Liver (tissue), 9 donors: ENCODE data around the gene CAMK2B. TPM values are rescaled to one million over a fixed set of nuclear protein-coding genes. Genes with fewer than 3 reads are reported as not detected.

Source experiments
- DNase-seq: peaks from one replicate; pipeline ENCODE4 v3.0.0-alpha.2; 2017; ENCODE audit warnings: low spot score
- H3K27ac ChIP-seq, 2 donors: one replicate each; pipeline ENCODE4 v1.7.0; 2013; ENCODE audit warnings: inconsistent platforms in 2 of 2, low read length in 2 of 2, control low read depth in 1 of 2, low read depth in 1 of 2, mild to moderate bottlenecking in 1 of 2
- H3K27me3 ChIP-seq, 4 donors: one replicate each; pipeline versions ENCODE4 v1.6.1 to v1.7.0; 2013; ENCODE audit warnings: low read length in 3 of 4, inconsistent platforms in 1 of 4, mild to moderate bottlenecking in 1 of 4, moderate library complexity in 1 of 4; ENCODE audit not compliant: control insufficient read depth in 4 of 4, insufficient read depth in 4 of 4
- H3K36me3 ChIP-seq, 4 donors: one replicate each; pipeline versions ENCODE4 v1.6.1 to v1.7.0; 2013; ENCODE audit warnings: low read length in 3 of 4, mild to moderate bottlenecking in 3 of 4, low read depth in 1 of 4, moderate library complexity in 1 of 4; ENCODE audit not compliant: control insufficient read depth in 4 of 4, insufficient read depth in 3 of 4
- H3K4me1 ChIP-seq, 4 donors: one replicate each; pipeline versions ENCODE4 v1.6.1 to v1.7.0; 2013; ENCODE audit warnings: low read length in 3 of 4, mild to moderate bottlenecking in 3 of 4, moderate library complexity in 1 of 4; ENCODE audit not compliant: control insufficient read depth in 4 of 4, insufficient read depth in 4 of 4
- H3K4me3 ChIP-seq, 3 donors: one replicate each; pipeline versions ENCODE4 v1.6.1 to v1.7.0; 2013; ENCODE audit warnings: low read length in 3 of 3, control low read depth in 1 of 3, low read depth in 1 of 3, mild to moderate bottlenecking in 1 of 3
- H3K9ac ChIP-seq, 2 donors: one replicate each; pipeline ENCODE4 v1.7.0; 2013; ENCODE audit warnings: low read length in 2 of 2, mild to moderate bottlenecking in 2 of 2, moderate library complexity in 2 of 2, control low read depth in 1 of 2, low read depth in 1 of 2
- H3K9me3 ChIP-seq, 4 donors: one replicate each; pipeline versions ENCODE4 v1.6.1 to v1.7.0; 2013; ENCODE audit warnings: low read length in 3 of 4; ENCODE audit not compliant: control insufficient read depth in 4 of 4
- FOXA2 ChIP-seq: IDR thresholded peaks from 2 replicates; pipeline ENCODE4 v1.6.1; 2016; ENCODE audit warnings: antibody characterized with exemption
- GABPA ChIP-seq, 2 donors: IDR thresholded peaks in 1 of 2; conservative IDR thresholded peaks in 1 of 2; 2 replicates each; pipeline ENCODE4 v1.6.1; 2016; ENCODE audit warnings: antibody characterized with exemption in 2 of 2, mild to moderate bottlenecking in 1 of 2, moderate library complexity in 1 of 2
- HNF4G ChIP-seq: IDR thresholded peaks from 2 replicates; pipeline ENCODE4 v1.6.1; 2016; ENCODE audit warnings: antibody characterized with exemption
- JUND ChIP-seq, 2 donors: IDR thresholded peaks; 2 replicates each; pipeline ENCODE4 v1.6.1; 2016; ENCODE audit warnings: antibody characterized with exemption in 2 of 2
- RAD21 ChIP-seq, 2 donors: IDR thresholded peaks; 2 replicates each; pipeline ENCODE4 v1.6.1; 2016; ENCODE audit warnings: antibody characterized with exemption in 2 of 2, mild to moderate bottlenecking in 2 of 2
- TAF1 ChIP-seq: conservative IDR thresholded peaks from 2 replicates; pipeline ENCODE4 v1.6.1; 2016; ENCODE audit warnings: antibody characterized with exemption, mild to moderate bottlenecking
- YY1 ChIP-seq: IDR thresholded peaks from 2 replicates; pipeline ENCODE4 v1.6.1; 2016; ENCODE audit warnings: antibody characterized with exemption, mild to moderate bottlenecking
- WGBS: extraction: QIAGEN DNeasy Blood & Tissue Kit; methylation state at CpG from one replicate; pipeline ENCODE4 v1.1.7; 2013; 5-methylcytosine and 5-hydroxymethylcytosine counted together
- polyA plus RNA-seq, 2 donors: library from polyadenylated mRNA; stranded (reverse) in 1 of 2; unstranded in 1 of 2; fragments of 200-250 nt in 1 of 2; fragments of >200 nt in 1 of 2; fragmentation: Nextera tagmentation in 1 of 2; extraction: Ambion mirVana in 1 of 2; gene quantifications; one replicate each; pipeline versions ENCODE4 v1.2.1 to v1.2.3, GENCODE V29; 2013 to 2015
- total RNA-seq, 2 donors: library from RNA; depleted of rRNA; stranded (reverse); fragments of >200 nt; gene quantifications; one replicate each; pipeline ENCODE4 v1.2.3, GENCODE V29; 2014
- TF ChIP-seq, protein P1 (sequence below): fragments of 150-350 bp; IDR thresholded peaks from 2 replicates; pipeline ENCODE4 v1.5.1; 2017; ENCODE audit warnings: improper control_type of control experiment, low read depth, low read length; ENCODE audit not compliant: missing input control
- TF ChIP-seq, protein P2 (sequence below): IDR thresholded peaks from 2 replicates; pipeline ENCODE4 v1.6.1; 2016; ENCODE audit warnings: antibody characterized with exemption
- TF ChIP-seq, protein P3 (sequence below): IDR thresholded peaks from 2 replicates; pipeline ENCODE4 v1.6.1; 2016; ENCODE audit warnings: antibody characterized with exemption, mild to moderate bottlenecking
- TF ChIP-seq, protein P4 (sequence below): IDR thresholded peaks from 2 replicates; pipeline ENCODE4 v1.6.1; 2016; ENCODE audit warnings: antibody characterized with exemption
- TF ChIP-seq, protein P5 (sequence below): IDR thresholded peaks from 2 replicates; pipeline ENCODE4 v1.6.1; 2016; ENCODE audit warnings: antibody characterized with exemption
- donor health status: healthy.
- donor health status: healthy.
- donor health status: healthy.
- donor health status: healthy.
- donor health status: healthy.

The CAMK2B gene
- total and polyA plus RNA-seq, 4 donors = 2.1 to 3.3 (median 2.2) TPM; not detected in 1

DNA sequence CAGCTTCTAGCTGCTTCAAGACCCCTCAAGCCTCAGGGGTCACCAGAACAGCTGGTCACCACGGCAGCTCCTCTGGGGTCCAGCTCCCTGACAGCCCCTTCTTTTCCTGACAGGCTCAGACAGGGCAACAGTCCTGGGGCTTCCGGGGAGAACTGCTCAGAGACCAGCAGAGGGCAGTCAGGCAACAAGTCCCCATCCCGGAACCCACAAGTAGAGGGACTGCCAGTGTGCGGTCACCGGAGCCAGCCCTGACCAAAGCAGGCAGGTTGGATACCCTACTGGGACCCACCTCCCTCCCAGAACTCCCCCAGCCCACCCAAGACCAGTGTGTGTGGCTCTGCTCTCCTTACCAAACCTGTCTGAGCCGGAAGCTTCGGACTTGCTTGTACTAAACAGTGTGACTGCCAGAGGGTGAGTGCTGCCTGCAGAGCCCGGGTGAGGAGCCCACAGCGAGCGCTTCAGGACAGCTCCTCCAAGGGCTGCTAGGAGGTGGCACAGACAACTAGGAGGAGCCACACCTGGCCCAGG, 84.3 kb downstream of the CAMK2B start:
- Histone ChIP-seq H3K36me3 (no peaks in the 10 kb centered on the region), H3K4me1 (peaks cover 0 to 4% (median 0%) of the 10 kb centered on the region in 4 donors), H3K27ac (no peak overlapping the region), H3K9ac (no peak overlapping the region), H3K27me3 (no peaks in the 10 kb centered on the region), H3K4me3 (no peak overlapping the region), H3K9me3 (no peaks in the 10 kb centered on the region)
- TF ChIP-seq RAD21 (IDR thresholded peaks at IDR 0.05) (peak; percentile 91 to 93), YY1 (no peak), TAF1 (no peak), GABPA (IDR thresholded peaks at IDR 0.05 in 1 of 2, conservative IDR thresholded peaks at IDR 0.05 in 1 of 2) (no peak)
- TF ChIP-seq, protein P1, sequence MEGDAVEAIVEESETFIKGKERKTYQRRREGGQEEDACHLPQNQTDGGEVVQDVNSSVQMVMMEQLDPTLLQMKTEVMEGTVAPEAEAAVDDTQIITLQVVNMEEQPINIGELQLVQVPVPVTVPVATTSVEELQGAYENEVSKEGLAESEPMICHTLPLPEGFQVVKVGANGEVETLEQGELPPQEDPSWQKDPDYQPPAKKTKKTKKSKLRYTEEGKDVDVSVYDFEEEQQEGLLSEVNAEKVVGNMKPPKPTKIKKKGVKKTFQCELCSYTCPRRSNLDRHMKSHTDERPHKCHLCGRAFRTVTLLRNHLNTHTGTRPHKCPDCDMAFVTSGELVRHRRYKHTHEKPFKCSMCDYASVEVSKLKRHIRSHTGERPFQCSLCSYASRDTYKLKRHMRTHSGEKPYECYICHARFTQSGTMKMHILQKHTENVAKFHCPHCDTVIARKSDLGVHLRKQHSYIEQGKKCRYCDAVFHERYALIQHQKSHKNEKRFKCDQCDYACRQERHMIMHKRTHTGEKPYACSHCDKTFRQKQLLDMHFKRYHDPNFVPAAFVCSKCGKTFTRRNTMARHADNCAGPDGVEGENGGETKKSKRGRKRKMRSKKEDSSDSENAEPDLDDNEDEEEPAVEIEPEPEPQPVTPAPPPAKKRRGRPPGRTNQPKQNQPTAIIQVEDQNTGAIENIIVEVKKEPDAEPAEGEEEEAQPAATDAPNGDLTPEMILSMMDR = peak; percentile 72
- DNase-seq = peak; percentile 59
- 27% methylated on average over 10 of the region's 10 CpGs for WGBS

DNA sequence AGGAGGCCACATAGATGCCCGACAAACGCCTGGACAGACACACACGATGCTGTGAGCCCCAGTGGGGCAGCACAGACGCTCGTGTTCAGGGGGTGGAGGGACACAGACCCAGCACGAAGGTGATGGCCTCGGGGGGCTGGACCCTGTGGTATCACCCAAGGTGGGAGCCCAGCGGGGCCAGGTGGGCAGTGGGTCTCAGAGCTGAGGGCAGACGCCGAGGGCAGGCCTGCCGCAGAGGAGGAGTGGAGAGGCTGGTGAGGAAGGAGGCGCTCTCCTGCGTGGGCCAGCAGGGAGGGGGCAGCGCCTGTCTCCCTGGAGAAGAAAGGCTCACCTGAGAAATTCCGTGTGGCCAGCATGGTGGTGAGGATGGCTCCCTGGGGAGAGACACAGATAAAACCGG, 85.0 kb downstream of the CAMK2B start:
- H3K9me3 ChIP-seq = no peaks in the 10 kb centered on the region
- no peak for TF ChIP-seq YY1
- TF ChIP-seq, protein P2, sequence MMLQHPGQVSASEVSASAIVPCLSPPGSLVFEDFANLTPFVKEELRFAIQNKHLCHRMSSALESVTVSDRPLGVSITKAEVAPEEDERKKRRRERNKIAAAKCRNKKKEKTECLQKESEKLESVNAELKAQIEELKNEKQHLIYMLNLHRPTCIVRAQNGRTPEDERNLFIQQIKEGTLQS = no peak
- TF ChIP-seq GABPA (IDR thresholded peaks at IDR 0.05 in 1 of 2, conservative IDR thresholded peaks at IDR 0.05 in 1 of 2) = no peak
- no peak for TF ChIP-seq FOXA2
- TF ChIP-seq, protein P3, sequence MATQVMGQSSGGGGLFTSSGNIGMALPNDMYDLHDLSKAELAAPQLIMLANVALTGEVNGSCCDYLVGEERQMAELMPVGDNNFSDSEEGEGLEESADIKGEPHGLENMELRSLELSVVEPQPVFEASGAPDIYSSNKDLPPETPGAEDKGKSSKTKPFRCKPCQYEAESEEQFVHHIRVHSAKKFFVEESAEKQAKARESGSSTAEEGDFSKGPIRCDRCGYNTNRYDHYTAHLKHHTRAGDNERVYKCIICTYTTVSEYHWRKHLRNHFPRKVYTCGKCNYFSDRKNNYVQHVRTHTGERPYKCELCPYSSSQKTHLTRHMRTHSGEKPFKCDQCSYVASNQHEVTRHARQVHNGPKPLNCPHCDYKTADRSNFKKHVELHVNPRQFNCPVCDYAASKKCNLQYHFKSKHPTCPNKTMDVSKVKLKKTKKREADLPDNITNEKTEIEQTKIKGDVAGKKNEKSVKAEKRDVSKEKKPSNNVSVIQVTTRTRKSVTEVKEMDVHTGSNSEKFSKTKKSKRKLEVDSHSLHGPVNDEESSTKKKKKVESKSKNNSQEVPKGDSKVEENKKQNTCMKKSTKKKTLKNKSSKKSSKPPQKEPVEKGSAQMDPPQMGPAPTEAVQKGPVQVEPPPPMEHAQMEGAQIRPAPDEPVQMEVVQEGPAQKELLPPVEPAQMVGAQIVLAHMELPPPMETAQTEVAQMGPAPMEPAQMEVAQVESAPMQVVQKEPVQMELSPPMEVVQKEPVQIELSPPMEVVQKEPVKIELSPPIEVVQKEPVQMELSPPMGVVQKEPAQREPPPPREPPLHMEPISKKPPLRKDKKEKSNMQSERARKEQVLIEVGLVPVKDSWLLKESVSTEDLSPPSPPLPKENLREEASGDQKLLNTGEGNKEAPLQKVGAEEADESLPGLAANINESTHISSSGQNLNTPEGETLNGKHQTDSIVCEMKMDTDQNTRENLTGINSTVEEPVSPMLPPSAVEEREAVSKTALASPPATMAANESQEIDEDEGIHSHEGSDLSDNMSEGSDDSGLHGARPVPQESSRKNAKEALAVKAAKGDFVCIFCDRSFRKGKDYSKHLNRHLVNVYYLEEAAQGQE = no peak
- TF ChIP-seq, protein P4, sequence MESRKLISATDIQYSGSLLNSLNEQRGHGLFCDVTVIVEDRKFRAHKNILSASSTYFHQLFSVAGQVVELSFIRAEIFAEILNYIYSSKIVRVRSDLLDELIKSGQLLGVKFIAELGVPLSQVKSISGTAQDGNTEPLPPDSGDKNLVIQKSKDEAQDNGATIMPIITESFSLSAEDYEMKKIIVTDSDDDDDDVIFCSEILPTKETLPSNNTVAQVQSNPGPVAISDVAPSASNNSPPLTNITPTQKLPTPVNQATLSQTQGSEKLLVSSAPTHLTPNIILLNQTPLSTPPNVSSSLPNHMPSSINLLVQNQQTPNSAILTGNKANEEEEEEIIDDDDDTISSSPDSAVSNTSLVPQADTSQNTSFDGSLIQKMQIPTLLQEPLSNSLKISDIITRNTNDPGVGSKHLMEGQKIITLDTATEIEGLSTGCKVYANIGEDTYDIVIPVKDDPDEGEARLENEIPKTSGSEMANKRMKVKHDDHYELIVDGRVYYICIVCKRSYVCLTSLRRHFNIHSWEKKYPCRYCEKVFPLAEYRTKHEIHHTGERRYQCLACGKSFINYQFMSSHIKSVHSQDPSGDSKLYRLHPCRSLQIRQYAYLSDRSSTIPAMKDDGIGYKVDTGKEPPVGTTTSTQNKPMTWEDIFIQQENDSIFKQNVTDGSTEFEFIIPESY = no peak
- TF ChIP-seq TAF1 = no peak
- TF ChIP-seq JUND (IDR thresholded peaks at IDR 0.05) = no peak
- TF ChIP-seq, protein P5, sequence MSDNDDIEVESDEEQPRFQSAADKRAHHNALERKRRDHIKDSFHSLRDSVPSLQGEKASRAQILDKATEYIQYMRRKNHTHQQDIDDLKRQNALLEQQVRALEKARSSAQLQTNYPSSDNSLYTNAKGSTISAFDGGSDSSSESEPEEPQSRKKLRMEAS = no peak
- TF ChIP-seq, protein P1 = no peak
- TF ChIP-seq RAD21 (IDR thresholded peaks at IDR 0.05) = no peak
- TF ChIP-seq HNF4G = no peak
- H3K4me3 ChIP-seq = no peak overlapping the region
- DNase-seq = no peak
- no peak overlapping the region for H3K9ac ChIP-seq
- no peaks in the 10 kb centered on the region for H3K36me3 ChIP-seq
- no peak overlapping the region for H3K27ac ChIP-seq
- H3K4me1 ChIP-seq = peaks cover 0 to 4% (median 0%) of the 10 kb centered on the region in 4 donors
- H3K27me3 ChIP-seq = no peaks in the 10 kb centered on the region
- WGBS = 90% methylated on average over 16 of the region's 16 CpGs
